Karpas-422 (cell line): ENCODE results near the gene RUFY3. TPM values are rescaled to one million over a fixed set of nuclear protein-coding genes. Genes with fewer than 3 reads are reported as not detected.
A peak's percentile ranks its signal among the peaks of the same experiment; 100 is the strongest.

ENCODE experiments used
- DNase-seq: peaks from one replicate; pipeline ENCODE4 v3.0.0-alpha.2; 2015
- H2AFZ ChIP-seq: fragments of 200-600 bp; sonication (generic); 2 replicates; pipeline ENCODE4 v1.6.1; 2014; ENCODE audit warnings: antibody characterized with exemption, low read length, mixed read lengths
- H3K27ac ChIP-seq: fragments of 200-600 bp; sonication (generic); 2 replicates; pipeline ENCODE4 v1.5.1; 2014; ENCODE audit warnings: mild to moderate bottlenecking, low read length, moderate library complexity
- H3K27me3 ChIP-seq: fragments of 200-600 bp; sonication (generic); 2 replicates; pipeline ENCODE4 v1.6.1; 2014; ENCODE audit warnings: low read length, mixed read lengths
- H3K36me3 ChIP-seq: fragments of 200-600 bp; sonication (generic); 2 replicates; pipeline ENCODE4 v1.6.1; 2014; ENCODE audit warnings: low read length, mixed read lengths; ENCODE audit not compliant: insufficient read depth
- H3K4me1 ChIP-seq: fragments of 200-600 bp; sonication (generic); 2 replicates; pipeline ENCODE4 v1.6.1; 2014; ENCODE audit warnings: mild to moderate bottlenecking, low read length, mixed read lengths
- H3K4me2 ChIP-seq: fragments of 200-600 bp; sonication (generic); 2 replicates; pipeline ENCODE4 v1.6.1; 2014; ENCODE audit warnings: low read length, low read depth, mild to moderate bottlenecking; ENCODE audit not compliant: poor library complexity, severe bottlenecking
- H3K4me3 ChIP-seq: fragments of 200-600 bp; sonication (generic); 2 replicates; pipeline ENCODE4 v1.5.1; 2014; ENCODE audit warnings: mild to moderate bottlenecking, antibody characterized with exemption, low read length, mixed read lengths
- H3K79me2 ChIP-seq: fragments of 200-600 bp; sonication (generic); 2 replicates; pipeline ENCODE4 v1.6.1; 2014; ENCODE audit warnings: mild to moderate bottlenecking, low read length, mixed read lengths
- H3K9ac ChIP-seq: fragments of 200-600 bp; sonication (generic); 2 replicates; pipeline ENCODE4 v1.6.0; 2014; ENCODE audit warnings: low read length
- H3K9me2 ChIP-seq: fragments of 200-600 bp; sonication (generic), shearing (Covaris generic); replicated peaks from 2 replicates; pipeline ENCODE4 v1.6.0; 2014; ENCODE audit warnings: mild to moderate bottlenecking, low read length, moderate library complexity; ENCODE audit not compliant: insufficient read depth
- H3K9me3 ChIP-seq: fragments of 300-700, 200-600 bp; sonication (generic); 2 replicates; pipeline ENCODE4 v1.6.1; 2014; ENCODE audit warnings: low read length, mixed read lengths
- H4K20me1 ChIP-seq: fragments of 200-600 bp; sonication (generic); 2 replicates; pipeline ENCODE4 v1.6.1; 2014; ENCODE audit warnings: mild to moderate bottlenecking, antibody characterized with exemption, low read length, low read depth; ENCODE audit not compliant: insufficient read depth
- small RNA-seq: library from RNA; depleted of rRNA; stranded (forward); fragments of <200 nt; gene quantifications from one replicate; pipeline ENCODE3, GENCODE V24; 2014
- total RNA-seq: library from RNA; depleted of rRNA; stranded (reverse); fragments of >200 nt; shearing (Covaris generic); gene quantifications from 2 replicates; pipeline ENCODE4 v1.2.3, GENCODE V29; 2014; ENCODE audit warnings: low replicate concordance; rRNA removed

The RUFY3 gene
- total RNA-seq, 1 experiment from 2014 or later = 26.9 TPM

GRCh38 chr4:70842761-70843435, 121.1 kb downstream of the RUFY3 start:
- Histone ChIP-seq H3K9ac (no peak overlapping the region), H3K27me3 (no peaks in the 10 kb centered on the region), H3K79me2 (peaks cover 17% of the 10 kb centered on the region), H4K20me1 (peaks cover 8% of the 10 kb centered on the region; the same call in 1 of the 2 replicates), H3K4me2 (no peak overlapping the region), H3K36me3 (no peaks in the 10 kb centered on the region), H3K4me3 (no peak overlapping the region), H3K9me3 (no peaks in the 10 kb centered on the region), H3K27ac (no peak overlapping the region), H2AFZ (no peak overlapping the region), H3K9me2 (no peaks in the 10 kb centered on the region), H3K4me1 (peaks cover 10% of the 10 kb centered on the region; the same call in 1 of the 2 replicates)
- no peak for DNase-seq

GRCh38 chr4:70844180-70844579, 122.4 kb downstream of the RUFY3 start:
- Histone ChIP-seq H3K9me2 (no peaks in the 10 kb centered on the region), H3K27me3 (no peaks in the 10 kb centered on the region), H3K4me2 (no peak overlapping the region), H3K4me1 (peaks cover 5% of the 10 kb centered on the region; the same call in 1 of the 2 replicates), H3K27ac (no peak overlapping the region), H3K36me3 (no peaks in the 10 kb centered on the region), H3K9ac (no peak overlapping the region), H3K4me3 (no peak overlapping the region), H3K9me3 (no peaks in the 10 kb centered on the region), H4K20me1 (no peaks in the 10 kb centered on the region), H2AFZ (no peak overlapping the region), H3K79me2 (peaks cover 4% of the 10 kb centered on the region)
- no peak for DNase-seq

- no peak overlapping the region for H3K4me3 ChIP-seq
- H3K9ac ChIP-seq = no peak overlapping the region
- H3K36me3 ChIP-seq = no peaks in the 10 kb centered on the region
- H3K27ac ChIP-seq = no peak overlapping the region
- H2AFZ ChIP-seq = 0 out of 2 replicates have a peak overlapping the region, but pooled peaks have one; percentile 71
- H3K9me3 ChIP-seq = no peaks in the 10 kb centered on the region
- H3K27me3 ChIP-seq = no peaks in the 10 kb centered on the region
- H4K20me1 ChIP-seq = no peaks in the 10 kb centered on the region
- peaks cover 4% of the 10 kb centered on the region; the same call in 1 of the 2 replicates for H3K4me1 ChIP-seq
- H3K4me2 ChIP-seq = no peak overlapping the region
- DNase-seq = no peak
- H3K9me2 ChIP-seq = no peaks in the 10 kb centered on the region
- H3K79me2 ChIP-seq = no peaks in the 10 kb centered on the region
Measured at GRCh38 chr4:70849291-70849690, 127.5 kb downstream of the RUFY3 start.

GRCh38 chr4:70855464-70855863, 133.7 kb downstream of the RUFY3 start:
- Histone ChIP-seq H3K27ac (no peak overlapping the region), H3K27me3 (no peaks in the 10 kb centered on the region), H3K4me2 (no peak overlapping the region), H3K9ac (no peak overlapping the region), H3K36me3 (no peaks in the 10 kb centered on the region), H2AFZ (no peak overlapping the region), H3K9me2 (no peaks in the 10 kb centered on the region), H3K4me3 (no peak overlapping the region), H3K9me3 (no peaks in the 10 kb centered on the region), H3K79me2 (no peaks in the 10 kb centered on the region), H4K20me1 (no peaks in the 10 kb centered on the region), H3K4me1 (no peaks in the 10 kb centered on the region)
- DNase-seq = no peak

Small RNAs within 50 kb of the gene (small RNA-seq; reads per million reads assigned to genes)
- gene RF00026 = not detected
- gene RNU6-520P = not detected
- 0.28 reads per million for gene RNU6-784P
- gene RNU6-891P = not detected

Other genes with a start within 250 kb of the RUFY3 start
- gene MUC7, start 249.8 kb upstream of the RUFY3 start, total RNA-seq = not detected in 2 replicates
- gene AMTN, start 203.4 kb upstream of the RUFY3 start, total RNA-seq = not detected in 2 replicates
- not detected in 2 replicates for gene AMBN, start 129.7 kb upstream of the RUFY3 start, total RNA-seq
- gene ENAM, start 93.2 kb upstream of the RUFY3 start, total RNA-seq = not detected in 2 replicates
- gene JCHAIN, start 55.5 kb upstream of the RUFY3 start, total RNA-seq = 51.0 and 77.5 TPM in 2 replicates
- 21.2 and 32.4 TPM in 2 replicates for gene UTP3, start 33.4 kb upstream of the RUFY3 start, total RNA-seq
- 47.0 and 89.6 TPM in 2 replicates for gene GRSF1, start 117.9 kb downstream of the RUFY3 start, total RNA-seq
- 25.3 and 55.6 TPM in 2 replicates for gene MOB1B, start 180.4 kb downstream of the RUFY3 start, total RNA-seq